ENCODE data around the gene CYB5R4. TPM values are rescaled to one million over a fixed set of nuclear protein-coding genes. Genes with fewer than 3 reads are reported as not detected.

CYB5R4 gene
- total and polyA plus RNA-seq, 10 of the 15 experiments (the other 5 are each of a cell fraction or from before 2014, with no cell fraction given): 13.4 to 61.1 (median 27.5) TPM

GRCh38 chr6:83885984-83886383 lies 26.5 kb downstream of the CYB5R4 start:
- Histone ChIP-seq H2AFZ (ENCODE audit: control insufficient read depth, low read depth, low read length) (no peak overlapping the region), H3K79me2 (ENCODE audit: control insufficient read depth, insufficient read depth, low read length) (peaks cover 2% of the 10 kb centered on the region), H3K27ac (ENCODE audit: control insufficient read depth, insufficient read depth) (no peak overlapping the region), H4K20me1 (ENCODE audit: control insufficient read depth, insufficient read depth) (no peaks in the 10 kb centered on the region), H3K27me3 (replicated peaks in 1 of 2; ENCODE audit: control insufficient read depth in 2 of 2, insufficient read depth in 2 of 2, low read length in 1 of 2) (no peaks in the 10 kb centered on the region), H3K9me3 (replicated peaks; ENCODE audit: control insufficient read depth, insufficient read depth, low read length) (peaks cover 2% of the 10 kb centered on the region; the same call in 1 of the 3 replicates), H3K4me1 (ENCODE audit: control insufficient read depth, insufficient read depth, low read length) (no peaks in the 10 kb centered on the region), H3K9ac (ENCODE audit: control insufficient read depth, insufficient read depth, low read length) (no peak overlapping the region), H3K4me3 (no peak overlapping the region), H3K36me3 (ENCODE audit: control insufficient read depth in 2 of 2, insufficient read depth in 2 of 2, low read length in 1 of 2) (no peaks in the 10 kb centered on the region), H3K4me2 (ENCODE audit: control insufficient read depth, insufficient read depth) (no peak overlapping the region)
- BruUV-seq (replicated peaks): no TSS peak
- DNase-seq (ENCODE audit: low read depth, low spot score) (no peak), ATAC-seq (peak; percentile 72), FAIRE-seq (no peak)
- TF ChIP-seq SPI1 (IDR thresholded peaks at IDR 0.05; ENCODE audit: borderline replicate concordance, insufficient read depth, low read depth, low read length): peak; percentile 65; the same call in 1 of the 2 replicates
- TF ChIP-seq, protein P1, sequence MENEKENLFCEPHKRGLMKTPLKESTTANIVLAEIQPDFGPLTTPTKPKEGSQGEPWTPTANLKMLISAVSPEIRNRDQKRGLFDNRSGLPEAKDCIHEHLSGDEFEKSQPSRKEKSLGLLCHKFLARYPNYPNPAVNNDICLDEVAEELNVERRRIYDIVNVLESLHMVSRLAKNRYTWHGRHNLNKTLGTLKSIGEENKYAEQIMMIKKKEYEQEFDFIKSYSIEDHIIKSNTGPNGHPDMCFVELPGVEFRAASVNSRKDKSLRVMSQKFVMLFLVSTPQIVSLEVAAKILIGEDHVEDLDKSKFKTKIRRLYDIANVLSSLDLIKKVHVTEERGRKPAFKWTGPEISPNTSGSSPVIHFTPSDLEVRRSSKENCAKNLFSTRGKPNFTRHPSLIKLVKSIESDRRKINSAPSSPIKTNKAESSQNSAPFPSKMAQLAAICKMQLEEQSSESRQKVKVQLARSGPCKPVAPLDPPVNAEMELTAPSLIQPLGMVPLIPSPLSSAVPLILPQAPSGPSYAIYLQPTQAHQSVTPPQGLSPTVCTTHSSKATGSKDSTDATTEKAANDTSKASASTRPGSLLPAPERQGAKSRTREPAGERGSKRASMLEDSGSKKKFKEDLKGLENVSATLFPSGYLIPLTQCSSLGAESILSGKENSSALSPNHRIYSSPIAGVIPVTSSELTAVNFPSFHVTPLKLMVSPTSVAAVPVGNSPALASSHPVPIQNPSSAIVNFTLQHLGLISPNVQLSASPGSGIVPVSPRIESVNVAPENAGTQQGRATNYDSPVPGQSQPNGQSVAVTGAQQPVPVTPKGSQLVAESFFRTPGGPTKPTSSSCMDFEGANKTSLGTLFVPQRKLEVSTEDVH (IDR thresholded peaks at IDR 0.05; ENCODE audit: low read depth, partially characterized antibody): no peak
- in situ Hi-C loops (cut with MboI) (no loop called here), intact Hi-C loops (cut with micrococcal nuclease; ENCODE audit: unreplicated experiment) (loop anchor here (10.0 kb wide), 2 partner anchors 529 to 1439 kb away; no protein-coding TSS in a partner anchor)
- CTCF ChIA-PET: interaction anchor here (0.6 to 7.6 kb wide), 9 partner anchors 18 to 1438 kb away, joined by 3 to 153 read pairs (median 3); partner anchors contain the start of genes CEP162 and CYB5R4
- WGBS (ENCODE audit: insufficient coverage, insufficient replicate concordance, low lambda C conversion rate, missing lambda C conversion rate): 100% methylated on average over 2 of the region's 2 CpGs
- POLR2A ChIA-PET: no interaction called here
- RAD21 ChIA-PET (ENCODE audit: unreplicated experiment): interaction anchor here (1.1 to 3.9 kb wide), 6 partner anchors 271 to 341 kb away, joined by 3 to 22 read pairs (median 7); partner anchors contain the start of gene CEP162
- SMC1A ChIA-PET (ENCODE audit: uncharacterized antibody, unreplicated experiment): interaction anchor here (0.7 to 3.0 kb wide), 11 partner anchors 12 to 1437 kb away, joined by 3 to 23 read pairs (median 4); partner anchors contain the start of gene CEP162

Measured in GM12878 (cell line).